GM12878 (cell line): ENCODE results near the gene GEMIN2. TPM values are rescaled to one million over a fixed set of nuclear protein-coding genes. Genes with fewer than 3 reads are reported as not detected.

Experiments used
- ATAC-seq: fragments of 200-7000 bp; cut with Tn5 transposase; 3 replicates; pipeline ENCODE4 v1.9.1; 2020; ENCODE audit warnings: mild to moderate bottlenecking, moderate library complexity
- BruUV-seq: library from RNA; stranded (reverse); fragments of 400-500 nt; replicated peaks from 2 replicates; lab custom pipeline; 2021; lab: Mats Ljungman, UMichigan
- CTCF ChIA-PET: fragments of 300-600 bp; sonication (Branson Sonifier 250); formaldehyde crosslinking; extraction: SDS; loops from one replicate; lab custom pipeline; 2021; ENCODE audit warnings: inconsistent platforms; lab: Yijun Ruan, JAX
- POLR2A ChIA-PET: fragments of 350-600 bp; formaldehyde crosslinking; extraction: SDS; loops from one replicate; lab custom pipeline; 2021; ENCODE audit warnings: inconsistent platforms; lab: Charles Lee
- RAD21 ChIA-PET: fragments of 300-600 bp; sonication (Branson Sonifier 250); formaldehyde crosslinking; loops from one replicate; lab custom pipeline; 2023; ENCODE audit warnings: antibody characterized with exemption; ENCODE audit not compliant: unreplicated experiment; lab: Charles Lee
- SMC1A ChIA-PET: fragments of 300-600 bp; sonication (Branson Sonifier 250); formaldehyde crosslinking; loops from one replicate; lab custom pipeline; 2023; ENCODE audit not compliant: unreplicated experiment, uncharacterized antibody; lab: Charles Lee
- DNase-seq: peaks from one replicate; pipeline ENCODE4 v3.0.0-alpha.2; 2011; ENCODE audit warnings: low read depth, low spot score
- FAIRE-seq: peaks from 3 replicates; lab custom pipeline; 2011; peaks lifted over from hg19 to GRCh38; lab: Jason Lieb, UNC
- H2AFZ ChIP-seq: 2 replicates; pipeline ENCODE4 v1.6.0; 2011; ENCODE audit warnings: low read depth, low read length, control low read depth; ENCODE audit not compliant: control insufficient read depth
- H3K27ac ChIP-seq: 2 replicates; pipeline ENCODE4 v1.5.1; 2011; ENCODE audit warnings: control low read depth; ENCODE audit not compliant: control insufficient read depth, insufficient read depth
- H3K27me3 ChIP-seq, 2 experiments: replicated peaks in 1 of 2; 2 replicates each; pipeline versions ENCODE4 v1.6.0 to v1.6.1; 2011; ENCODE audit warnings: low read length in 1 of 2; ENCODE audit not compliant: control insufficient read depth in 2 of 2, insufficient read depth in 2 of 2
- H3K36me3 ChIP-seq, 2 experiments: 2 replicates each; pipeline ENCODE4 v1.5.1; 2011; ENCODE audit warnings: low read length in 1 of 2; ENCODE audit not compliant: control insufficient read depth in 2 of 2, insufficient read depth in 2 of 2
- H3K4me1 ChIP-seq: 2 replicates; pipeline ENCODE4 v1.6.1; 2011; ENCODE audit warnings: mild to moderate bottlenecking, low read length, moderate library complexity, mixed read lengths; ENCODE audit not compliant: control insufficient read depth, insufficient read depth
- H3K4me2 ChIP-seq: 2 replicates; pipeline ENCODE4 v1.6.0; 2011; ENCODE audit warnings: control low read depth; ENCODE audit not compliant: control insufficient read depth, insufficient read depth
- H3K4me3 ChIP-seq: fragments of 200-600 bp; sonication (generic); 2 replicates; pipeline ENCODE4 v1.5.1; 2016
- H3K79me2 ChIP-seq: 2 replicates; pipeline ENCODE4 v1.6.0; 2011; ENCODE audit warnings: low read length; ENCODE audit not compliant: control insufficient read depth, insufficient read depth
- H3K9ac ChIP-seq: 2 replicates; pipeline ENCODE4 v1.8.0; 2011; ENCODE audit warnings: low read length, control low read depth, mixed read lengths; ENCODE audit not compliant: control insufficient read depth, insufficient read depth
- H3K9me3 ChIP-seq: replicated peaks from 3 replicates; pipeline ENCODE4 v1.5.1; 2011; ENCODE audit warnings: mild to moderate bottlenecking, low read length; ENCODE audit not compliant: control insufficient read depth, insufficient read depth
- H4K20me1 ChIP-seq: 2 replicates; pipeline ENCODE4 v1.6.0; 2011; ENCODE audit not compliant: control insufficient read depth, insufficient read depth
- NFYA ChIP-seq: IDR thresholded peaks from 2 replicates; pipeline ENCODE4 v1.6.1; 2011; ENCODE audit warnings: low read depth, mild to moderate bottlenecking, low read length, improper control_type of control experiment, borderline replicate concordance
- PAX5 ChIP-seq: IDR thresholded peaks from 2 replicates; pipeline ENCODE4 v1.6.1; 2011; ENCODE audit warnings: low read depth, low read length, borderline replicate concordance
- POLR2AphosphoS5 ChIP-seq: IDR thresholded peaks from 2 replicates; pipeline ENCODE4 v1.6.1; 2011; ENCODE audit warnings: mild to moderate bottlenecking, low read length, inconsistent platforms
- SREBF2 ChIP-seq: IDR thresholded peaks from 2 replicates; pipeline ENCODE4 v1.6.1; 2012; ENCODE audit warnings: mild to moderate bottlenecking, low read length
- TBL1XR1 ChIP-seq: IDR thresholded peaks from 2 replicates; pipeline ENCODE4 v1.6.1; 2012; ENCODE audit warnings: low read depth, low read length, improper control_type of control experiment
- TCF12 ChIP-seq: IDR thresholded peaks from 2 replicates; pipeline ENCODE4 v1.6.1; 2011; ENCODE audit warnings: low read depth, mild to moderate bottlenecking, low read length
- ZBED1 ChIP-seq: IDR thresholded peaks from 2 replicates; pipeline ENCODE4 v1.6.1; 2016; ENCODE audit warnings: borderline replicate concordance
- WGBS: methylation state at CpG from one replicate; pipeline ENCODE4 v1.1.6; 2016; ENCODE audit warnings: low lambda C conversion rate; ENCODE audit not compliant: insufficient replicate concordance, insufficient coverage; ENCODE audit errors: missing lambda C conversion rate; 5-methylcytosine and 5-hydroxymethylcytosine counted together
- in situ Hi-C: fragments of 300-500 bp; cut with MboI; formaldehyde crosslinking; loops from 9 replicates; pipeline ENCODE4 v1.14.3; 2018; ENCODE audit warnings: mixed read lengths
- intact Hi-C: fragments of 100-400 bp; cut with micrococcal nuclease; formaldehyde crosslinking; loops from one replicate; pipeline ENCODE4 v1.14.2; 2022; ENCODE audit not compliant: unreplicated experiment
- polyA plus RNA-seq, 11 experiments: library from polyadenylated mRNA; depleted of rRNA in 4 of 11; unstranded in 6 of 11; stranded (reverse) in 5 of 11; fragments of >200 nt; fragmentation: Nextera tagmentation in 4 of 11; fragmentation: Illumina TruSeq in 1 of 11; extraction: Ambion mirVana in 4 of 11; extraction: Trizol in 1 of 11; gene quantifications; 1 replicate in 1 of 11; 2 replicates in 10 of 11; pipeline versions ENCODE4 v1.2.1 to v1.2.3, GENCODE V29; 2011 to 2016; ENCODE audit warnings: inconsistent platforms in 2 of 11, missing spikeins in 2 of 11, low read depth in 1 of 11
- total RNA-seq, 4 experiments: library from RNA; depleted of rRNA in 3 of 4; stranded (reverse); fragments of >200 nt in 3 of 4; fragmentation: Illumina TruSeq in 1 of 4; extraction: Trizol in 1 of 4; gene quantifications; 2 replicates each; pipeline versions ENCODE4 v1.2.1 to v1.2.3, GENCODE V29; 2013 to 2021

GEMIN2 gene
- total and polyA plus RNA-seq, 10 of the 15 experiments (the other 5 are each of a cell fraction or from before 2014, with no cell fraction given): 25.9 to 69.3 (median 46.1) TPM

- H3K27me3 ChIP-seq: no peaks in the 10 kb centered on the region
- POLR2A ChIA-PET: interaction anchor here (0.5 to 1.2 kb wide), 3 partner anchors 14 to 88 kb away, joined by 4 to 5 read pairs (median 4); partner anchors contain the start of gene TRAPPC6B
- RAD21 ChIA-PET: no interaction called here
- H3K4me1 ChIP-seq: no peaks in the 10 kb centered on the region
- BruUV-seq: no TSS peak
- no peak overlapping the region for H3K9ac ChIP-seq
- peaks cover 8 to 28% of the 10 kb centered on the region in 2 experiments for H3K36me3 ChIP-seq
- CTCF ChIA-PET: no interaction called here
- no peaks in the 10 kb centered on the region for H3K9me3 ChIP-seq
- in situ Hi-C loops: no loop called here
- intact Hi-C loops: no loop called here
- H3K4me3 ChIP-seq: no peak overlapping the region
- FAIRE-seq (no peak), ATAC-seq (no peak), DNase-seq (no peak)
- H3K27ac ChIP-seq: no peak overlapping the region
- no peak overlapping the region for H2AFZ ChIP-seq
- 100% methylated on average over 4 of the region's 4 CpGs for WGBS
- H3K4me2 ChIP-seq: no peak overlapping the region
- no peak for TF ChIP-seq PAX5
- no peak for TF ChIP-seq TBL1XR1
- no peak for TF ChIP-seq NFYA
- 0 out of 2 replicates have a peak, but pooled peaks have one; percentile 2 for TF ChIP-seq ZBED1
- peak; percentile 78 for TF ChIP-seq POLR2AphosphoS5
- no peak for TF ChIP-seq TCF12
- TF ChIP-seq SREBF2: no peak
- no peaks in the 10 kb centered on the region for H4K20me1 ChIP-seq
- SMC1A ChIA-PET: interaction anchor here (1.0 to 1.2 kb wide), 2 partner anchors 14 to 59 kb away, joined by 3 to 6 read pairs; partner anchors contain the start of gene TRAPPC6B
- H3K79me2 ChIP-seq: peaks cover 2% of the 10 kb centered on the region
Measured at GRCh38 chr14:39184628-39185255, 70.6 kb downstream of the GEMIN2 start.
